HG03558 (cell line): Measurements from ENCODE around the gene ANGPTL4.
A peak's percentile ranks its signal among the peaks of the same experiment; 100 is the strongest.

Source experiments
- ATAC-seq: cut with Tn5 transposase; IDR thresholded peaks from one replicate; pipeline ENCODE4 v1.9.1; 2021; ENCODE audit warnings: moderate number of reproducible peaks; ENCODE audit not compliant: unreplicated experiment; ENCODE audit errors: extremely low read depth

The ANGPTL4 gene

DNA sequence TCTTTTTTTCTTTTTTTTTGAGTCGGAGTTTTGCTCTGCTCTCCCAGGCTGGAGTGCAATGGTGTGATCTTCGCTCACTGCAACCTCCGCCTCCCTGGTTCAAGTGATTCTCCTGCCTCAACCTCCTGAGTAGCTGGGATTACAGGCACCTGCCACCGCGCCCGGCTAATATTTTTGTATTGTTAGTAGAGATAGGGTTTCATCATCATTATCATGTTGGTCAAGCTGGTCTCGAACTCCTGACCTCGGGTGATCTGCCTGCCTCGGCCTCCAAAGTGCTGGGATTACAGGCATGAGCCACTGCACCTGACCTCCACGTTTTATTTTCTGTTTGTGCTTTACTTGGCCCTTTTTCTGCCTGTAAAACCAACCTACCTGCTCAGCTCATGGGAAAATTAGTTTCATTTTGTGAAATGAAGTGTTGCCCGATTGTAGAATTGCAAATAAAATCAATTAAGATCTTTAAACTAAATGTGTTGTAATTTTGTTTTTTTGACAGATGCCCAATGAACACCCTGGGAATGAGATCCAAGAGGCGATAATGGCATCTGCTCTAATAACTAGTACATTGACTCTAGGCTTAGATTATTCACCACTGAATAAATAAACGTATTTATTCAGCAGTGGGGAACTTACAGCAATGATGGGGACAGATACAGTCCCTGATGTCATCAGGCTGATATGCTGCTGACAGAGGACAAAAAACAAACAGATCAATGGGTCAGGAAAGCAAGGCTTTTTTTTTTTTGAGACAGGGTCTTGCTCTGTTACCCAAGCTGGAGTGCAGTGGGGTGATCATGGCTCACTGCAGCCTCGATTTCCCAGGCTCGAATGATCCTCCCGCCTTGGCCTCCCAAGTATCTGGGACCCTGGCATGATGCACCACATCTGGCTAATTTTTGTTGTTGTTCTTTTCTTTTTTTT lies 24.0 kb downstream of the ANGPTL4 start:
- ATAC-seq: no peak

DNA sequence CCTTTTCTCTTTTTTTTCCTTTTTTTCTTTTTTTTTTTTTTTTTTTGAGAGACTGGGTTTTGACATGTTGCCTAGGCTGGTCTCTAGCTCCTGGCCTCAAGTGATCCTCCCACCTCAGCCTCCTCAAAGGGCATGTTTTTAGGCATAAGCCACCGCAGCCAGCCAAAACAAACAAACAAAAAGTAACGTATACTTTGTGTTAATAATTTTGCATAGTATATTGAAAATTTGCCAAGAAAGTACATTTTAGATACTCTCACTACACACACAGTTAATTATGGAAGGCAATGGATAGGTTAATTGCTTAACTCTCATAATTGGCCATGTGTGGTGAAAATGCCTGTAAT lies 24.6 kb downstream of the ANGPTL4 start:
- no peak for ATAC-seq

DNA sequence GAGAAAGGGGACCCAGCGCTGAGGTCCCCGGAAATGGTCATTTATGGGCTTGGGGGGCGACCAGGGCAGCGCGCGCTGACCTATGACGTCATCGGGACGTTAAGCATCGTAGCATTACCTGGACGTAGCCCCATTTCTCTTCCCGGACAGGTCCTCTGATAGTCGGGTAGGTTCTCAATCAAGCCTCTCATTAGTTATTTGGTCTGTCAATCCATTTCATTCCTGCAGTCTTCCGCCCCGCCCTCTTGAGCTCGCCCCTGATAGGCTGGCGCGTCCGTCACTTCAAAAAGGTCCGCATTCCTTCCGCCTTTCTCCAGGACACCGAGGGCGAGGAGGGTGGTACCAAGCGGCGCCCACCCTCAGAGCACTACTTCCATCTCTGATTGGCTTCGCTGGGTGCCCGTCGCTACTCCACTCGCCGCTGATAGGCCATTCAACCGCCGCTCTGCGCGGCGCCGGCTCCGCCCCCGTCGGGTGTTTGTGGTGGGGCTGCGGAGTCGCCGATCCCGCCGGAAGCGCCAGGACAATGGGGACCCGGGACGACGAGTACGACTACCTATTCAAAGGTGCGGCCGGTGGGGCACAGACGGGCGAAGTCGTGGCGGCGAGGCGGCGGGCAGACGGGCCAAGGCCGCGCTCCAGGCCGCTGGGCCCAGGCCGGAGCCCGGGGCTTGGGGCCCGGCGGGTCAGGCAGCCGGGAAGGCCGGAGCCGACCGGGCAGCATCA lies 26.1 kb downstream of the ANGPTL4 start, which contains the start of gene RAB11B:
RAB11B (plus strand) TSS at position 470 of the 726 bp plus-strand sequence; CDS start at position 527, 57 bp downstream.
- peak; percentile 78 for ATAC-seq

DNA sequence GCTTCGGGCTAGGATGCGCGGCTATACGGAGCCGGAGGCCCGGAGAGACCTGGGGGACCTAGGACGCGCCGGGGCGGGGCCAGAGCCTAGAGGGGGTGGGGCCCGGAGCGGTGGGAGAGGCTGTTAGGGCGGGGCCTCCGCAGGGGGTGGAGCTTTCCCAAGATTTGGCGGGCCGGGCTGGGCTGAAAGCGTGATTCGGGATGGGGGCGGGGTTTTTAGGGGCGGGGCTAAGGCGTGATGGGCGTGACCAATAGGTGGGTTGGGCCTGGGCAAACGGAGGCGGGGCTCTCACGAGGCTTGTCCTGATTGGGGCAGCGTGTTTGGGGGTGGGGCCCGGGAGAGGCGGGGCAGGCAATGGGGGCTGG lies 26.6 kb downstream of the ANGPTL4 start:
- peak; percentile 5 for ATAC-seq

DNA sequence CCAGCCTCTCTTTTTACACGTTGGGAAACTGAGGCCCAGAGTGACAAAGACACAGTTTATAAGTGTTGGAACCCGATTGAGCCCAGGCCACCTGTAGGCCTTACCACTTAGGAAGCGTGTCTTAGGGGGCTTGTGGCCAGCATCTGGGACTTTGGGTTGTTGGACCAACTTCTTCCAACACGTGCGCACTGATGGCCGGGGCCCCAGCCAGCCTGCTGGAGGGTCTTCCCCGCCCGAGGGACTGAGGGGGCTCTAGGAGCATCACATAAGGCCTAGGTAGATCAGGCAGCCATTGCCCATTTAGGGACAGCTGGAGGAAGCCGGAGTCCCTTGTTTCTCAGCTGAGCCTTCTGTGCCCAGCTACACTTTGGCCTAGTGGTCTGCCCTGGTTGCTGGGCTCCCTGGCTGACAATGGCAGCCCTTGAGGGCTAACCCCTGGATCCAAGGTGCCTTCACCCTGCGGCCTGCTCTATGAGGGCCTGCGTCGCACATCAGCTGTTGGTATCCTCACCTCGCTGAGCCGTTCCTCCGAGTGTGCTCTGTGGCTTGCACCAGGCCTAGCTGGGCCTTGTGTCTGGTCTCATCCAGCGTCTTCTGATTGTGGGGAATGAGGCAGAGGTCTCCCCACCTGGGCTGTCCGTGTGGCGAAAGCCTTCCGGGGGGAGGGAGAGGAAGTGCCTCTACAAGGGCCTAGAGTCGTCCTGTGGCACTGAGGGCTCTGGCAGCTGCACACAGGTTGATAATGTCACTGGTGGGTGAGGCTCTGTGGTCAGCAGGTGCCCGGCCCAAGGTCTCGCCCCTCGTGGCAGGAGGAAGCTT lies 27.5 kb downstream of the ANGPTL4 start:
- no peak for ATAC-seq

DNA sequence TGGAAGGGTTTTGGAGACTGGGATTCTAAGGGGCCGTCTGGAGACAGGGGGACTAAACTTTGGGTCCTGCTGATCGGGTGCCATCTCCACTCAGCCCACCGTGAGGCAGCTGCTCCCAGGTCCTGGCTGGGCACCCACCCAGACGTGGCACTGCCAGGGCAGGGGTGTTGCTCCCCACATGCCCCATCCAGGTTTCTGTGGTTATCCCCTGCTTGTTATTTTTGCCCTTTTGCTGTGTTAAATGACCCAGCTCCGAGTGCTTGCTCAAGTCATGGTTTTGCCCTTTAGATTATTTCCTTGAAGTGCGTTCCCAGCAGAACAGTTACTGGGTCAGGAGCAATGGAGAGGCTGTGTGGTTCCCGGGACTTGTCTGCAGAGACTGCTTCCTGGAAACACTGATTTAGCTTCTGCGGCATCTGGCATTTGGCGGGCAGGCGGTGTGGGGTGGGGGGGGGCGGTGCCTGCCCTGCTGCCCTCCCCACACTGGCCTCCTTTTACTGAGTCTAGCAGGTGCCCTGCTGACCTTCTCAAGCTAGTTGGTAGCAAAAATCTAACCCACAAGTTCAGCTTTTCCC lies 28.1 kb downstream of the ANGPTL4 start:
- no peak for ATAC-seq

DNA sequence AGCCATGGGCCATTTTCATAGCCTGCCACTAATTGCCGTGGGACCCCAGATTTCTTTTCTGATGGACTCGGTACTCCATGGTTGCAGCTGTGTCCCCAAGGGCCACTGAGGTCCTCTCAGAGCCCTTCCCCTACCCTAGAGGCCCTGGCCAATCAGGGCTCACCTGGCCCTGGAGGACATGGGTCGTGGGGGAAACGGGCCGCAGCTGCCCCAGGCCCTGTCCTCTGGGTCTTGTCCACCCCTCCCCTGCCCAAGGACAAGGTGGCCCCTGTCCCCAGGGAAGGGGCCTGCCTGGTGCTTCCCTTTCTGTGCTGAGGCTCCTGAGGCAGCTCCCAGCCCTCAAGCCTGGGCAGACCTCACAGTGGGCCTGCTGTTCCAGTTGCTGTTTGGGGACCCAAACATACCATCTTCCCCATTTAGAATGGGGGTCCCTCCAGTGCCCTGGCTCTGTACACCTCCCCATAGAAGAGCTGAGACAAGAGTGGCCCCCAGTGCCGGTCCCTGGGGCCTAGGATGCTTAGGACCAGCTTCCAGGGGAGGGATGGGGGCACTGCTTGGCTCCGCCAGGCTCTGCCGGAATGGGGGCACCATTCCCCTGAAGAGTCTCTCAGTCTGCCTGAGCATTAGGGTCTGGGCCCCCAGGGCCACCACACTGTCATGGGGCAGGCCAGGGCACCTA lies 29.4 kb downstream of the ANGPTL4 start:
- ATAC-seq: no peak

DNA sequence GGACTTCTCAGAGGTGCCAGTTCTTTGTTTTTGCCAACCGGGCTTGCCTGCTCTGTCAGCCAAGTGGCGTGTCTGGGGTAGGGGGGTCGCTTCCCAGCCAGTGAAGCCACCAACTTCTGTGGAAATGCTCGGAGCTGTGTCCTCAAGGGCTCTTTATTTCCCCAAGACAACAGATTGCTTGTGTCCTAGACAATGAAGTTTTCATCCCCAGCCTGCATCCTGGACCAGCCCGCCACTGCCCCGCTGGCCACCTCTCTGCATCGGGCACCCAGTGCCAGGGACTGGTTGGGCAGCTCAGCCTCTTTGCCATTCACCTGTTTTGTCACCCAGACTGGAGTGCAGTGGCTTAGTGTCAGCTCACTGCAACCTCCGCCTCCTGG lies 29.9 kb downstream of the ANGPTL4 start:
- ATAC-seq: no peak

DNA sequence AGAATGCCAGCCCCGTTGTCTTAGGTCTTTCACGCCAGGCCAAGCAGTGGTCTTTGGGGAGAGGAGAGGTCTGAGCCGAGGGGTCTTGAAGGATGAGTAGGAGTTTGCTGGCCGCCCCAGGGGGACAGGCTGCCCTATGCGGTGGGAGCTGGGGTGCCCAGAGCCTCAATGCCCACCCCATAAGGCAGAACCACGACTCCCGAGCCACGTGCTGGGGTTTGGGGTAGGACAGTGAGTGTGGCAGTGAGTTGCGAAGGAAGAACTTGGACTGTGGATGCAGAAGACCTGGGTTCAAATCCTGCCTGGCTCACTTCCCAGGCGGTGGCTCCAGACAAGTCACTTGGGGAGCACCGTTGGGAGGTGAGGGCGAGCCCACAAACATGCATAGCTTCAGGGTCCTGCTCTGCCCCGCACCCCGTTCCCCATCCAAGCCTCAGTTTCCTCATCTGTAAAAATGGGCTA lies 31.7 kb downstream of the ANGPTL4 start:
- no peak for ATAC-seq

DNA sequence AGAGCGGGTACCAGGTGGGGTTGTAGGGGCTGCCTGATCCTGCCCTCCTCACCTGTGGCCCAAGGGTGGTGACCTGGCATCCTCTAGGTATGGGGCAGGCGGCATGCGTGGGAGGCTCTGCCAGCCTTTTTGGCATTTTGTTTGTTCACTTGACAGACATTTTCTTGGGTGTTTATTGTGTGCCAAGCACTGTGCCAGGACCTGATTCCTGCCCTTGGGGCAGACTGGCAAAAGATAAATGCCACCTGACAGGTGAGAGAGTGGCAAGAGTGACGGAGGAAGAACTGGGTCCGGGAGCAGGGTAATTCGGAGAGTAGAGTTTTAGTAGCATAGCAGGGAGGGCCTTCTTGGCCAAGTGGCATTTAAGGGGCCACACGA lies 32.2 kb downstream of the ANGPTL4 start:
- no peak for ATAC-seq

DNA sequence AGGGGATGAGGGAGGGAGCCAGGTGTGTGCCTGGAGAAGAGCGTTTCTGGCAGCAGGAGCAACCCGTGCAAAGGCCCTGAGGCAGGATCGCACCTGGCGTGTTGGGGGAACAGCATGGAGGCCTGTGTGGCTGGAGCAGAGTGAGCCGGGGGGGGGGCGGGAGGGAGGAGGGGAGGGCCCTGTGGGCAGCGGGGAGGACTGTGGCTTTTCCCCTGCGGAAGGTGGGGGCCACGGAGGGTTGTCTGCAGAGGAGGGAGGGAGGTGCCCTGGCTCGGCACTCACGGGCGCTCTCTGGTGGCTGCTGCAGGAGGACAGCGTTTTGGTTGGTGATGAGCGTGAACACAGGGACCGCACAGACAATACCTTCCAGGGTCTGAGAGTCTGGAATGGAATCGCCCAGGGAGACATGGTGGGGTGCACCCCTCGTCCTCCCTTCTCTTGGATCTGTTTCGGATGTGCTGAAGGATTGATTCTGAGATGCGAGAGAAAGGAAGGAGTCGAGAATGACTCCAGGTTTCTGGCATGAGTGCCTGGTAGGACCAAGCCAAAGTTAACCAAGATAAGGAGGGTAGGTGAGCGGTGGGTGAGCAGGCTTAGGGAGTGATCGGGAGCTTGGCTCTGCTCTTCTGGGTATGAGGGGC lies 32.7 kb downstream of the ANGPTL4 start:
- no peak for ATAC-seq

DNA sequence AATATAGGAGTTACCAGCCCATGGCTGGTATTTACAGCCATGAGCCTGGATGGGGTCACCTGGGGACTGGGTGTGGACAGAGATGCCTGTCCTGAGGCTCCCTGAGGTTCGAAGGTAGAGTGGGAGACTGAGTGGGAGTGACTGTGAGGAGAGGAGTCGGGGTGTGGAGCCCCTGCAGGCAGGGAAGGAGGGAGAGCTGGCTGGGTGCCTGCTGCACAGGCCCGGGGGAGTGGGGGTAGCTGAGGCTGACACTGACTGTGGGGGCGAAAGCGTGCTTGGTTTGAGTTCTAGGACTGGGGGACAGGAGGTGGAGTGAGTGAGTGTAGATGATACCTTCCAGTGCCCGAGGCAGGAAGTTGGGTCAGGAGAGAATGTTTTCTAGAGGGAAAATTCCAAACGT lies 33.3 kb downstream of the ANGPTL4 start:
- no peak for ATAC-seq

DNA sequence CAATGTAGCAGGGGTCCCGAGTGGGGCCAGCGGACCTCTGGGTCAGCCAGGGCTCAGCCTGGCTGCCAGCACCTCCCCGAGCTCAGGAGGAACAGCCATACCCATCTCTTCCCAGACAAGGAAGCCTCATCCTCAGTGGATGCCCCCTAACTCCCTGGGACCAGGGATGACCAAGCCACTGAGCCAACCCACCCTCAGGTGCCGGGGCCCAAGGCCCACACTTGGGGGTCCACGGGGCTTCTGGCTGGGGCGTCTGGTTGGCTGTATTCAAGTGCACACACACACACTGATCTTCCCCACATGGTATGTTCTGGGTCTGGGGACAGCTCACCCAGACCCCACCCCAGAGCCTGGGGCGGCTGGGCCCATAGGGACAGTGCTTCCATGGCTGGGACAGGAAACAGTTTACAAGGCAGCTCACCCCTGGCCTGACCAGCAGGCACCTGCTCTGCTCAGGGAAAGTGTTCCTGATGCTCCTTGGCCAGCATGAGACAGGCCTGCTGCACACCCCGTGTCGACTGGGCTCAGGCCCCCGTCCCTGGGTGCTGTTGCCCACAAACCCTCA lies 33.9 kb downstream of the ANGPTL4 start:
- ATAC-seq: no peak

DNA sequence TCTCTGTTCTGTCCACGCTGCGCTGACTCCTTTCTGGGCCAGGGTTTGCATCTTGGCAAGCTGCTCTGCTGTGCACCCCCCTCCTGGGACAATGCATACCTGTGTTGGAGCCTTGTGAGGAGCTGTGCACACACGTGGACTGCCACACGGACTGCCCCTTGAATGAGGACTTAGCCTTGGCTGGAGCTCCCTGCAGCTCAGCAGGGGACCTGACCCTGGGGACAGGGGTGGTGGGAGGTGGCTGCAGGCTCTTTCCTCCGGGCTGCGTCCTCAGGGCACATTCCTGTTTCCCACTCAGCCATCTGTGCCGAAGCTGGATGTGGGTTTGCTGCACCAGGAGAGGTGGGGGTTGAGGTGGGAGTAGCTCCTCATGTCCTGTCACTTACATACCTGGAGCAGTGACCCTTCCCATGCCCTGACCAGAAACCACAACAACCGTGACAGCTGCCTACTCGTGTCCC lies 34.4 kb downstream of the ANGPTL4 start:
- ATAC-seq: no peak

DNA sequence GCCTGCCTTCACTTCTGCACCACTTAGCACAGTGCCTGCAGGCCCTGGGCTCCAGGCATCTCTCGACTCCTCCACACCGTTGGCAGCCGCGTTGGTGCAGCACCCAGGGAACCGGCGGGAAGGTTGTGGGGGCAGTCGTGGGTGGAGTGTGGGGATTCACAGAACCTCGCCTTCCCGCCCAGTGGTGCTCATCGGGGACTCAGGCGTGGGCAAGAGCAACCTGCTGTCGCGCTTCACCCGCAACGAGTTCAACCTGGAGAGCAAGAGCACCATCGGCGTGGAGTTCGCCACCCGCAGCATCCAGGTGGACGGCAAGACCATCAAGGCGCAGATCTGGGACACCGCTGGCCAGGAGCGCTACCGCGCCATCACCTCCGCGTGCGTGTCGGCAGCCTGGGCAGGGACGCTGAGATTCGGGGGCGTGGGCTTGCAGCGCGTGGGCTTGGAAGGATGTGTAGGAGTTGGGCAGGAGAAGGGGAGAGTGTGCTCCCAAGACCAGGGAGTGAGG lies 35.8 kb downstream of the ANGPTL4 start:
- no peak for ATAC-seq

DNA sequence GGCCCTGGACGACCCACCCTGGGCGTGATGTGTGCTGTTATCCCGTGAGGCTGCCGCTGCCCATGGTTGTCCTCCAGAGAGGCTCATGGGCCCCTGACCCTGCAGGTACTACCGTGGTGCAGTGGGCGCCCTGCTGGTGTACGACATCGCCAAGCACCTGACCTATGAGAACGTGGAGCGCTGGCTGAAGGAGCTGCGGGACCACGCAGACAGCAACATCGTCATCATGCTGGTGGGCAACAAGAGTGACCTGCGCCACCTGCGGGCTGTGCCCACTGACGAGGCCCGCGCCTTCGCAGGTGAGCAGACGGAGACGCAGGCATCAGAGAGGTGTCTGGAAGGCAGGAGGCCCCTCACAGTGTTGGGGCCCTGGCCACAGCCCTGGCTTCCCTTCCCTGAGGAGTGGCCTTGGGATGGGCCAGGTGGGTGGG lies 38.0 kb downstream of the ANGPTL4 start:
- ATAC-seq: no peak

DNA sequence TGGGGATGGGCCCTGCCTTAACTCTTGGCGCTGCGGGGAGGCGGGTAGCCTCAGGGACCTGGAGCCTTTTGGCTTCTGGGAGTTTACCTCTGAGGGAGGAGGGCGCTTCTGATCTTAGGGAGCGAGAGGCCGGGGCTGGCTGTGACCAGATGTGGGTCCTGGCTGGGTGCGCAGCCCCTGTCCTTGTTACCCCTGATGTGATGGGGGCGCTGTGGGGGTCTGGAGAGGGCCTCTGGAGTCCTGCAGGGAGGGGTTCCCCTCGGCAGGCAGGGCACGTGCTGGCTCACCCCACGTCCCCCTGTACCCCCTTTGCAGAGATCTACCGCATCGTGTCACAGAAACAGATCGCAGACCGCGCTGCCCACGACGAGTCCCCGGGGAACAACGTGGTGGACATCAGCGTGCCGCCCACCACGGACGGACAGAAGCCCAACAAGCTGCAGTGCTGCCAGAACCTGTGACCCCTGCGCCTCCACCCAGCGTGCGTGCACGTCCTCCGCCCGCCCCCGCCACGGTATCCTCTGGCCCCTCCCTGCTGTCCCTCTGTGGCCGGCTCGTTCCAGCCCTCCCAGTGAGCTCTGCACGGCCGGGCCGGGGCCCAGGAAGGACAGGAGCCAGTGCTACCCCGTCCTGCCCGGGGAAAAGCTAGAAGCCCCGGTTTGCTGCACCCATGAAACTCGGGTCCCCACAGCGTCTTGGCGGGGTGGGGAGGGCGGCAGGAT lies 39.3 kb downstream of the ANGPTL4 start:
- ATAC-seq: no peak

DNA sequence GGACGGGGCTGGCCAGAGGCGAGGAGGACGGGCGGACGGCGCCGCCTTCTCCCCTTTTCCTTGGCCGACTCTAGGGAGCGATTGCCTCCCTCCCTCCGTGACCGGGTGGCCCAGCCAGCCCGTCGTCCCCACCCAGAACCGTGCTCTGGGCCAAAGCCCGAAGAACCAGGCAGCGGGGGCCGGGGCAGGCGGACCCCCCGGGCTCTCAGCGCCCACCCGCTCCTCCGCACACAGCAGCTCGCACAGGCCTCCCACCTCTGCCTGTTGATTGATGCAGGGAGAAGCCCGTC lies 39.8 kb downstream of the ANGPTL4 start:
- no peak for ATAC-seq
